Trophoblast cell (in vitro differentiated cells and primary cell): ENCODE data around the gene TTC28.

Source experiments
- DNase-seq, 2 donors: peaks; one replicate each; pipeline ENCODE4 v3.0.0-alpha.2; 2016
- H2AFZ ChIP-seq: 2 replicates; pipeline ENCODE4 v1.6.1; 2013; ENCODE audit warnings: low read length, moderate library complexity, mild to moderate bottlenecking; ENCODE audit not compliant: insufficient read depth, poor library complexity
- H2AK5ac ChIP-seq: 2 replicates; pipeline ENCODE4 v1.6.1; 2013; ENCODE audit warnings: mild to moderate bottlenecking, low read length
- H2BK120ac ChIP-seq: 2 replicates; pipeline ENCODE4 v1.6.1; 2013; ENCODE audit warnings: low read length, mild to moderate bottlenecking, moderate library complexity; ENCODE audit not compliant: insufficient read depth, poor library complexity
- H2BK12ac ChIP-seq: 2 replicates; pipeline ENCODE4 v1.6.1; 2013; ENCODE audit warnings: mild to moderate bottlenecking, low read length, moderate library complexity
- H2BK5ac ChIP-seq: 2 replicates; pipeline ENCODE4 v1.6.1; 2013; ENCODE audit warnings: low read length, low read depth, moderate library complexity, mild to moderate bottlenecking; ENCODE audit not compliant: poor library complexity
- H3K14ac ChIP-seq: 2 replicates; pipeline ENCODE4 v1.6.1; 2013; ENCODE audit warnings: mild to moderate bottlenecking, low read length
- H3K18ac ChIP-seq: 2 replicates; pipeline ENCODE4 v1.6.1; 2013; ENCODE audit warnings: mild to moderate bottlenecking, low read length
- H3K23ac ChIP-seq: 2 replicates; pipeline ENCODE4 v1.6.1; 2013; ENCODE audit warnings: low read length
- H3K27ac ChIP-seq: 2 replicates; pipeline ENCODE4 v1.5.1; 2013; ENCODE audit warnings: low read depth, mild to moderate bottlenecking, inconsistent platforms, low read length, moderate library complexity
- H3K27me3 ChIP-seq: 2 replicates; pipeline ENCODE4 v1.6.1; 2013; ENCODE audit warnings: inconsistent platforms, mild to moderate bottlenecking, low read length, moderate library complexity; ENCODE audit not compliant: insufficient read depth
- H3K36me3 ChIP-seq, 2 experiments: 1 replicate in 1 of 2; 2 replicates in 1 of 2; pipeline ENCODE4 v1.6.1; 2013; ENCODE audit warnings: low read length in 2 of 2, mild to moderate bottlenecking in 2 of 2, moderate library complexity in 1 of 2; ENCODE audit not compliant: insufficient read depth in 2 of 2, control insufficient read depth in 1 of 2
- H3K4ac ChIP-seq: 2 replicates; pipeline ENCODE4 v1.6.1; 2013; ENCODE audit warnings: low read depth, mild to moderate bottlenecking, low read length, moderate library complexity
- H3K4me1 ChIP-seq, 2 experiments: 1 replicate in 1 of 2; 2 replicates in 1 of 2; pipeline ENCODE4 v1.6.1; 2013; ENCODE audit warnings: low read length in 2 of 2, mild to moderate bottlenecking in 2 of 2, moderate library complexity in 1 of 2; ENCODE audit not compliant: insufficient read depth in 2 of 2, control insufficient read depth in 1 of 2
- H3K4me2 ChIP-seq: 2 replicates; pipeline ENCODE4 v1.6.1; 2013; ENCODE audit warnings: inconsistent platforms, mild to moderate bottlenecking, low read length, moderate library complexity
- H3K4me3 ChIP-seq: 2 replicates; pipeline ENCODE4 v1.5.1; 2013; ENCODE audit warnings: mild to moderate bottlenecking, low read depth, low read length, inconsistent platforms
- H3K79me1 ChIP-seq: one replicate; pipeline ENCODE4 v1.6.1; 2013; ENCODE audit warnings: low read length
- H3K79me2 ChIP-seq: 2 replicates; pipeline ENCODE4 v1.6.1; 2013; ENCODE audit warnings: low read length, mild to moderate bottlenecking; ENCODE audit not compliant: control insufficient read depth, insufficient read depth, poor library complexity
- H3K9ac ChIP-seq: 2 replicates; pipeline ENCODE4 v1.6.1; 2013; ENCODE audit warnings: mild to moderate bottlenecking, low read length
- H3K9me3 ChIP-seq: 2 replicates; pipeline ENCODE4 v1.6.1; 2013; ENCODE audit warnings: low read depth, mild to moderate bottlenecking, control low read depth, inconsistent platforms, low read length; ENCODE audit not compliant: insufficient read depth
- H4K12ac ChIP-seq: 2 replicates; pipeline ENCODE4 v1.6.1; 2013; ENCODE audit warnings: low read depth, mild to moderate bottlenecking, low read length, moderate library complexity
- H4K8ac ChIP-seq: 2 replicates; pipeline ENCODE4 v1.6.1; 2013; ENCODE audit warnings: low read depth, mild to moderate bottlenecking, low read length, moderate library complexity
- H4K91ac ChIP-seq: one replicate; pipeline ENCODE4 v1.6.1; 2013; ENCODE audit warnings: low read depth, mild to moderate bottlenecking, low read length, moderate library complexity
- WGBS: extraction: QIAGEN DNeasy Blood & Tissue Kit; methylation state at CpG from one replicate; pipeline ENCODE4 v1.1.7; 2013; ENCODE audit warnings: missing lambda C conversion rate; ENCODE audit not compliant: insufficient read length, insufficient coverage; ENCODE audit errors: extremely low coverage; 5-methylcytosine and 5-hydroxymethylcytosine counted together

The TTC28 gene

GRCh38 chr22:27973846-27974245, 705.8 kb downstream of the TTC28 start:
- no peak for DNase-seq
- Histone ChIP-seq H3K18ac (no peak overlapping the region), H2BK12ac (no peak overlapping the region), H4K8ac (no peak overlapping the region), H2BK120ac (no peak overlapping the region), H3K9ac (no peak overlapping the region), H3K79me2 (no peaks in the 10 kb centered on the region), H3K27me3 (no peaks in the 10 kb centered on the region), H3K36me3 (peaks cover 0 to 2% of the 10 kb centered on the region in 2 experiments), H2AFZ (no peak overlapping the region), H3K4me1 (no peaks in the 10 kb centered on the region), H3K4ac (no peak overlapping the region), H4K91ac (no peak overlapping the region), H3K4me3 (no peak overlapping the region), H3K4me2 (no peak overlapping the region), H4K12ac (no peak overlapping the region), H3K23ac (no peak overlapping the region), H3K9me3 (no peaks in the 10 kb centered on the region), H3K14ac (no peak overlapping the region), H2AK5ac (no peak overlapping the region), H3K27ac (no peak overlapping the region), H2BK5ac (no peak overlapping the region), H3K79me1 (no peaks in the 10 kb centered on the region)
- WGBS: no CpG with 5 or more reads among the region's 1 CpG

- Histone ChIP-seq H3K79me2 (no peaks in the 10 kb centered on the region), H3K27me3 (no peaks in the 10 kb centered on the region), H4K12ac (no peak overlapping the region), H3K9ac (no peak overlapping the region), H3K4me2 (no peak overlapping the region), H3K18ac (no peak overlapping the region), H3K4me3 (no peak overlapping the region), H3K79me1 (no peaks in the 10 kb centered on the region), H3K27ac (no peak overlapping the region), H2AK5ac (no peak overlapping the region), H2BK5ac (no peak overlapping the region), H3K23ac (no peak overlapping the region), H3K14ac (no peak overlapping the region), H3K9me3 (no peaks in the 10 kb centered on the region), H3K4ac (no peak overlapping the region), H3K4me1 (no peaks in the 10 kb centered on the region), H2BK12ac (no peak overlapping the region), H2AFZ (no peak overlapping the region), H4K8ac (no peak overlapping the region), H4K91ac (no peak overlapping the region), H3K36me3 (peaks cover 0 to 2% of the 10 kb centered on the region in 2 experiments), H2BK120ac (no peak overlapping the region)
- no CpG with 5 or more reads among the region's 9 CpGs for WGBS
- DNase-seq: no peak
Measured at GRCh38 chr22:27972732-27973698, 706.6 kb downstream of the TTC28 start.

- Histone ChIP-seq H2BK12ac (no peak overlapping the region), H4K12ac (no peak overlapping the region), H3K4me1 (no peaks in the 10 kb centered on the region), H3K79me1 (no peaks in the 10 kb centered on the region), H3K4ac (no peak overlapping the region), H3K36me3 (no peaks in the 10 kb centered on the region), H2BK5ac (no peak overlapping the region), H2AFZ (no peak overlapping the region), H3K4me3 (no peak overlapping the region), H3K4me2 (no peak overlapping the region), H3K23ac (no peak overlapping the region), H2BK120ac (no peak overlapping the region), H2AK5ac (no peak overlapping the region), H3K27me3 (no peaks in the 10 kb centered on the region), H3K14ac (no peak overlapping the region), H3K18ac (no peak overlapping the region), H3K9me3 (no peaks in the 10 kb centered on the region), H3K79me2 (no peaks in the 10 kb centered on the region), H3K9ac (no peak overlapping the region), H4K91ac (no peak overlapping the region), H4K8ac (no peak overlapping the region), H3K27ac (no peak overlapping the region)
- no CpG with 5 or more reads among the region's 1 CpG for WGBS
- no peak for DNase-seq
Measured at GRCh38 chr22:27971926-27972325, 707.7 kb downstream of the TTC28 start.

- Histone ChIP-seq H4K91ac (no peak overlapping the region), H3K27me3 (no peaks in the 10 kb centered on the region), H2BK120ac (no peak overlapping the region), H3K14ac (no peak overlapping the region), H4K12ac (no peak overlapping the region), H2AK5ac (no peak overlapping the region), H3K4me3 (no peak overlapping the region), H3K36me3 (no peaks in the 10 kb centered on the region), H2BK5ac (no peak overlapping the region), H2BK12ac (no peak overlapping the region), H3K4me1 (no peaks in the 10 kb centered on the region), H3K79me1 (peaks cover 2% of the 10 kb centered on the region), H3K23ac (no peak overlapping the region), H3K4me2 (no peak overlapping the region), H3K27ac (no peak overlapping the region), H4K8ac (no peak overlapping the region), H3K18ac (no peak overlapping the region), H3K9ac (no peak overlapping the region), H3K4ac (no peak overlapping the region), H3K9me3 (no peaks in the 10 kb centered on the region), H2AFZ (no peak overlapping the region), H3K79me2 (no peaks in the 10 kb centered on the region)
- DNase-seq: peak in 1 of 2 donors; percentile 8
- WGBS: no CpG with 5 or more reads among the region's 1 CpG
Measured at GRCh38 chr22:27970596-27971220, 708.9 kb downstream of the TTC28 start.
